Endothelial cell of umbilical vein (primary cell): ENCODE data around the gene TBC1D5. TPM values are rescaled to one million over a fixed set of nuclear protein-coding genes. Genes with fewer than 3 reads are reported as not detected.
"Not testable (repeated sequence)": the region's sequence is repeated elsewhere in the genome, so short reads cannot be mapped to it uniquely, and the experiment has no call there.

Experiments used
- BruUV-seq: library from RNA; stranded (reverse); fragments of 400-500 nt; replicated peaks from 2 replicates; lab custom pipeline; 2021; lab: Mats Ljungman, UMichigan
- CTCF ChIA-PET: fragments of 300-600, 350-600 bp; sonication (Branson Sonifier 250); formaldehyde crosslinking; loops from one replicate; lab custom pipeline; 2021; ENCODE audit warnings: antibody characterized with exemption, inconsistent platforms; lab: Charles Lee
- POLR2A ChIA-PET: fragments of 300-600, 350-600 bp; sonication (Branson Sonifier 250); formaldehyde crosslinking; loops from one replicate; lab custom pipeline; 2021; ENCODE audit warnings: antibody characterized with exemption, inconsistent platforms; lab: Charles Lee
- DNase-seq: peaks from one replicate; pipeline ENCODE4 v3.0.0-alpha.2; 2011; ENCODE audit warnings: low read depth, low spot score
- FAIRE-seq: peaks from 2 replicates; lab custom pipeline; 2011; peaks lifted over from hg19 to GRCh38; lab: Jason Lieb, UNC
- H2AFZ ChIP-seq: 2 replicates; pipeline ENCODE4 v1.6.0; 2012; ENCODE audit warnings: low read depth, low read length, control low read depth, inconsistent platforms
- H3K27ac ChIP-seq: 2 replicates; pipeline ENCODE4 v1.5.1; 2011; ENCODE audit warnings: low read depth, mild to moderate bottlenecking, control low read depth, low read length, moderate library complexity; ENCODE audit not compliant: insufficient read depth
- H3K27me3 ChIP-seq, 2 experiments: 2 replicates each; pipeline versions ENCODE4 v1.6.0 to v1.6.1; 2011; ENCODE audit warnings: low read length in 2 of 2, mixed read lengths in 1 of 2; ENCODE audit not compliant: control insufficient read depth in 2 of 2, insufficient read depth in 2 of 2
- H3K36me3 ChIP-seq, 2 experiments: 2 replicates in 1 of 2; 3 replicates in 1 of 2; pipeline ENCODE4 v1.5.1; 2011; ENCODE audit warnings: low read length in 2 of 2, mild to moderate bottlenecking in 1 of 2, moderate library complexity in 1 of 2; ENCODE audit not compliant: control insufficient read depth in 2 of 2, insufficient read depth in 2 of 2; ENCODE audit errors: extremely low read depth in 1 of 2
- H3K4me1 ChIP-seq: 3 replicates; pipeline ENCODE4 v1.5.1; 2011; ENCODE audit warnings: mild to moderate bottlenecking, low read length; ENCODE audit not compliant: control insufficient read depth, insufficient read depth; ENCODE audit errors: extremely low read depth
- H3K4me2 ChIP-seq: 2 replicates; pipeline ENCODE4 v1.6.1; 2011; ENCODE audit warnings: low read length, control low read depth, mixed read lengths; ENCODE audit not compliant: insufficient read depth
- H3K4me3 ChIP-seq, 3 experiments: fragments of 200-600 bp in 1 of 3; sonication (generic), shearing (Covaris generic) in 1 of 3; replicated peaks in 1 of 3; 2 replicates each; pipeline ENCODE4 v1.5.1; 2011 to 2016; ENCODE audit warnings: control low read depth in 3 of 3, low read length in 3 of 3, mild to moderate bottlenecking in 2 of 3, inconsistent platforms in 1 of 3, low read depth in 1 of 3, moderate library complexity in 1 of 3; ENCODE audit not compliant: insufficient read depth in 1 of 3
- H3K79me2 ChIP-seq: 2 replicates; pipeline ENCODE4 v1.6.0; 2012; ENCODE audit warnings: low read length, inconsistent platforms; ENCODE audit not compliant: control insufficient read depth, insufficient read depth
- H3K9ac ChIP-seq: replicated peaks from 2 replicates; pipeline ENCODE3; 2011; ENCODE audit warnings: low read length, control low read depth; ENCODE audit not compliant: insufficient read depth; ENCODE audit errors: extremely low read depth
- H3K9me1 ChIP-seq: replicated peaks from 3 replicates; pipeline ENCODE4 v1.6.0; 2011; ENCODE audit warnings: mild to moderate bottlenecking, low read length; ENCODE audit not compliant: control insufficient read depth, insufficient read depth; ENCODE audit errors: extremely low read depth
- H3K9me3 ChIP-seq: replicated peaks from 2 replicates; pipeline ENCODE4 v1.5.1; 2012; ENCODE audit warnings: low read length, inconsistent platforms; ENCODE audit not compliant: control insufficient read depth, insufficient read depth
- H4K20me1 ChIP-seq: replicated peaks from 2 replicates; pipeline ENCODE3; 2011; ENCODE audit warnings: mild to moderate bottlenecking, low read length; ENCODE audit not compliant: control insufficient read depth, insufficient read depth; ENCODE audit errors: extremely low read depth
- EZH2 ChIP-seq: IDR thresholded peaks from 2 replicates; pipeline ENCODE4 v1.6.1; 2012; ENCODE audit warnings: borderline replicate concordance, low read depth, mild to moderate bottlenecking, moderate library complexity, low read length, inconsistent platforms; ENCODE audit not compliant: severe bottlenecking
- FOS ChIP-seq: IDR thresholded peaks from 2 replicates; pipeline ENCODE4 v1.6.1; 2011; ENCODE audit warnings: mild to moderate bottlenecking, low read length, moderate library complexity, borderline replicate concordance; ENCODE audit not compliant: insufficient read depth
- GATA2 ChIP-seq: IDR thresholded peaks from 2 replicates; pipeline ENCODE4 v1.7.0; 2011; ENCODE audit warnings: low read depth, mild to moderate bottlenecking, moderate library complexity, mixed read lengths, low read length; ENCODE audit not compliant: insufficient read length, insufficient read depth
- JUN ChIP-seq: IDR thresholded peaks from 2 replicates; pipeline ENCODE4 v1.6.1; 2011; ENCODE audit warnings: borderline replicate concordance, low read depth; ENCODE audit not compliant: insufficient read length, insufficient read depth
- MAX ChIP-seq: IDR thresholded peaks from 2 replicates; pipeline ENCODE4 v1.6.1; 2011; ENCODE audit not compliant: insufficient read depth, insufficient read length
- MYC ChIP-seq: IDR thresholded peaks from one replicate; pipeline ENCODE4 v1.6.1; 2011; ENCODE audit warnings: mild to moderate bottlenecking, low read depth, low read length
- POLR2A ChIP-seq: IDR thresholded peaks from 2 replicates; pipeline ENCODE4 v1.6.1; 2012; ENCODE audit warnings: low read depth, mild to moderate bottlenecking, control low read depth, low read length
- dilution Hi-C: fragments of 300-500 bp; cut with MboI; formaldehyde crosslinking; loops from one replicate; pipeline ENCODE4 v1.15.0; 2019; ENCODE audit warnings: low sequenced_read_pairs; ENCODE audit not compliant: extremely low pct_ligation_motif_present
- intact Hi-C: fragments of 100-400 bp; cut with micrococcal nuclease; formaldehyde crosslinking; loops from one replicate; pipeline ENCODE4 v1.10.0; 2022
- polyA plus RNA-seq, 4 experiments: library from polyadenylated mRNA; depleted of rRNA in 3 of 4; stranded (reverse) in 3 of 4; unstranded in 1 of 4; fragments of >200 nt; gene quantifications; 2 replicates each; pipeline versions ENCODE4 v1.2.1 to v1.2.3, GENCODE V29; 2011 to 2012; ENCODE audit warnings: missing spikeins in 1 of 4
- total RNA-seq: library from RNA; stranded (reverse); gene quantifications from 2 replicates; pipeline ENCODE4 v1.2.3, GENCODE V29; 2021
- TF ChIP-seq, protein P1 (sequence below), 2 donors: IDR thresholded peaks; 1 replicate in 1 of 2; 2 replicates in 1 of 2; pipeline ENCODE4 v1.5.1; 2011; ENCODE audit warnings: low read length in 2 of 2, mild to moderate bottlenecking in 2 of 2, moderate library complexity in 2 of 2, control low read depth in 1 of 2, inconsistent platforms in 1 of 2, low read depth in 1 of 2; ENCODE audit not compliant: insufficient read depth in 1 of 2; ENCODE audit errors: extremely low read depth in 1 of 2

The TBC1D5 gene
- total and polyA plus RNA-seq, 2 donors (not counting 3 experiments of a cell fraction or from before 2014, with no cell fraction given): 17.5 to 44.7 TPM

- H2AFZ ChIP-seq: no peak overlapping the region
- no peak overlapping the region for H3K4me3 ChIP-seq
- no peak overlapping the region for H3K27ac ChIP-seq
- dilution Hi-C loops (no loop called here), intact Hi-C loops (no loop called here)
- DNase-seq (no peak), FAIRE-seq (no peak)
- no peaks in the 10 kb centered on the region for H3K79me2 ChIP-seq
- H3K4me1 ChIP-seq: no peaks in the 10 kb centered on the region
- no peaks in the 10 kb centered on the region for H3K27me3 ChIP-seq
- TF ChIP-seq FOS: no peak
- H3K36me3 ChIP-seq: no peaks in the 10 kb centered on the region
- no peaks in the 10 kb centered on the region for H4K20me1 ChIP-seq
- ChIA-PET POLR2A (no interaction called here), CTCF (no interaction called here)
- H3K9ac ChIP-seq: no peak overlapping the region
- no TSS peak for BruUV-seq
- H3K9me3 ChIP-seq: no peaks in the 10 kb centered on the region
- no peak overlapping the region for H3K4me2 ChIP-seq
- no peaks in the 10 kb centered on the region for H3K9me1 ChIP-seq
Measured at GRCh38 chr3:17539436-17539835, 203.0 kb downstream of the TBC1D5 start.

GRCh38 chr3:17535274-17535673, 207.2 kb downstream of the TBC1D5 start:
- Histone ChIP-seq H3K9ac (no peak overlapping the region), H3K79me2 (no peaks in the 10 kb centered on the region), H4K20me1 (no peaks in the 10 kb centered on the region), H3K9me3 (no peaks in the 10 kb centered on the region), H3K27me3 (no peaks in the 10 kb centered on the region), H3K4me2 (no peak overlapping the region), H3K36me3 (no peaks in the 10 kb centered on the region), H3K4me1 (no peaks in the 10 kb centered on the region), H2AFZ (no peak overlapping the region), H3K27ac (no peak overlapping the region), H3K9me1 (no peaks in the 10 kb centered on the region), H3K4me3 (no peak overlapping the region)
- intact Hi-C loops (no loop called here), dilution Hi-C loops (no loop called here)
- ChIA-PET CTCF (no interaction called here), POLR2A (interaction anchor here (0.5 kb wide), 1 partner anchor 1483 kb away, joined by 4 read pairs; no protein-coding TSS in a partner anchor)
- TF ChIP-seq, protein P1, sequence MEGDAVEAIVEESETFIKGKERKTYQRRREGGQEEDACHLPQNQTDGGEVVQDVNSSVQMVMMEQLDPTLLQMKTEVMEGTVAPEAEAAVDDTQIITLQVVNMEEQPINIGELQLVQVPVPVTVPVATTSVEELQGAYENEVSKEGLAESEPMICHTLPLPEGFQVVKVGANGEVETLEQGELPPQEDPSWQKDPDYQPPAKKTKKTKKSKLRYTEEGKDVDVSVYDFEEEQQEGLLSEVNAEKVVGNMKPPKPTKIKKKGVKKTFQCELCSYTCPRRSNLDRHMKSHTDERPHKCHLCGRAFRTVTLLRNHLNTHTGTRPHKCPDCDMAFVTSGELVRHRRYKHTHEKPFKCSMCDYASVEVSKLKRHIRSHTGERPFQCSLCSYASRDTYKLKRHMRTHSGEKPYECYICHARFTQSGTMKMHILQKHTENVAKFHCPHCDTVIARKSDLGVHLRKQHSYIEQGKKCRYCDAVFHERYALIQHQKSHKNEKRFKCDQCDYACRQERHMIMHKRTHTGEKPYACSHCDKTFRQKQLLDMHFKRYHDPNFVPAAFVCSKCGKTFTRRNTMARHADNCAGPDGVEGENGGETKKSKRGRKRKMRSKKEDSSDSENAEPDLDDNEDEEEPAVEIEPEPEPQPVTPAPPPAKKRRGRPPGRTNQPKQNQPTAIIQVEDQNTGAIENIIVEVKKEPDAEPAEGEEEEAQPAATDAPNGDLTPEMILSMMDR (IDR thresholded peaks at IDR 0.05; ENCODE audit: extremely low read depth in 1 of 2, insufficient read depth in 1 of 2, low read depth in 1 of 2, low read length in 2 of 2): no peak
- no peak for TF ChIP-seq JUN
- no peak for TF ChIP-seq POLR2A
- TF ChIP-seq MYC: no peak
- TF ChIP-seq EZH2: no peak
- TF ChIP-seq GATA2: no peak
- no peak for TF ChIP-seq MAX
- TF ChIP-seq FOS: no peak
- no TSS peak for BruUV-seq
- DNase-seq (no peak), FAIRE-seq (no peak)

GRCh38 chr3:17532446-17532845, 210.0 kb downstream of the TBC1D5 start:
- dilution Hi-C loops, H3K27ac ChIP-seq, H3K4me2 ChIP-seq, H2AFZ ChIP-seq, POLR2A ChIA-PET, H3K9me1 ChIP-seq, H3K27me3 ChIP-seq, H3K4me3 ChIP-seq, H3K36me3 ChIP-seq, BruUV-seq, DNase-seq, H3K9ac ChIP-seq, intact Hi-C loops, H3K79me2 ChIP-seq, H4K20me1 ChIP-seq, H3K4me1 ChIP-seq, FAIRE-seq, H3K9me3 ChIP-seq: not testable (repeated sequence)
- CTCF ChIA-PET: interaction anchor here (1.2 kb wide), 1 partner anchor 309 kb away, joined by 3 read pairs; no protein-coding TSS in a partner anchor
